Stimulated activated effector memory CD8-positive, alpha-beta T cell treated with anti-CD3 and anti-CD28 coated beads, Interleukin-12 subunit alpha, Interleukin-12 subunit beta, amount 100 ng/mL, for 72 hours (primary cell): ENCODE results near the gene CORO2B.
"Not testable (repeated sequence)": the region's sequence is repeated elsewhere in the genome, so short reads cannot be mapped to it uniquely, and the experiment has no call there.

Experiments
- ATAC-seq: fragments of 150-1000 bp; cut with Tn5 transposase; 2 replicates; pipeline ENCODE4 v1.10.0; 2021
- DNase-seq, 2 donors: peaks; one replicate each; pipeline ENCODE4 v3.0.0; 2021 to 2022; ENCODE audit warnings: low spot score in 2 of 2
- H3K27ac Mint-ChIP-seq: one replicate; pipeline ENCODE4 v1.8.0; 2022; ENCODE audit warnings: mild to moderate bottlenecking, mixed read lengths
- H3K36me3 Mint-ChIP-seq: one replicate; pipeline ENCODE4 v1.8.0; 2022; ENCODE audit warnings: mild to moderate bottlenecking, mixed read lengths
- H3K4me1 Mint-ChIP-seq: one replicate; pipeline ENCODE4 v1.8.0; 2022; ENCODE audit warnings: mixed read lengths
- H3K4me3 Mint-ChIP-seq: one replicate; pipeline ENCODE4 v1.8.0; 2022; ENCODE audit warnings: mild to moderate bottlenecking, mixed read lengths
- H3K9me3 Mint-ChIP-seq: one replicate; pipeline ENCODE4 v1.8.0; 2022; ENCODE audit warnings: mixed read lengths

Gene CORO2B

DNA sequence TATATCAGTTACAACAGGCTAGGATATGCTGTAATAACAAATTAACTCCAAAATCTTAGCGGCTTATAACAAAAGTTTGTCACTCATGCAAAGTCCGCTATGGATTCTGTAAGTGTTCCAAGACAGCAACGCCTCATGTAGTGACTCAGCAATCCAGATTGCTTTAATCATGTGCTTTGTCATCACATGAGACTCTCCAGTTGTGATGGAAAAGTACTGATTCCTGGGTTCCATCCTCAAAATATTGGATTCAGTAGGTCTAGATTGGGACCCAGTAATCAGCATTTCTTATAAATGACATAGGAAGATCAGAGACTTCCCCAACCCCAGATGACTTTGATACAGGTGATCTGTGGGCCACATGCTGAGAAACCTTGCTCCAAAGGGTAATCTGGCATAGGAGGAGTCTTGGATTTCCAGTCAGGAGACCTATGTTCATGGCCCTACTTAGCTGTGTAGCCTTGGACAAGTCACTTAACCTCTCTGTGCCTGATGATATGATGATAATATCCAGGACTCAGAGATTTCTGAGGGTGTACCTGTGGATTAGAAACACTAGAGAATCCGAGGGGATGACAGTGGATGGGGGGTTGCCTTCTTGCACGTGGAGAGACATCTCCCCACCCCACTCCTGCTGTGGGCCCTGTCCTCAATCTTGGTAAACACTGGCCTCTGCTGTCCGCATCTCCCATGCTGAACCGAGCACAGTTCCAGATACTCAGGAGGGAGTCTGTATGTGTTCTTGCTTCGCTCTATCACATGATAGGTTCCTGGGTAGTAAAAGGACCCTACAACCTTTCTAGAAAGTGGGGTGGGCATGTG lies 65.5 kb downstream of the CORO2B start:
- Mint-ChIP-seq H3K36me3 (no peaks in the 10 kb centered on the region), H3K4me3 (no peak overlapping the region), H3K27ac (no peak overlapping the region), H3K9me3 (no peaks in the 10 kb centered on the region), H3K4me1 (no peaks in the 10 kb centered on the region)
- ATAC-seq: no peak
- DNase-seq: no peak

DNA sequence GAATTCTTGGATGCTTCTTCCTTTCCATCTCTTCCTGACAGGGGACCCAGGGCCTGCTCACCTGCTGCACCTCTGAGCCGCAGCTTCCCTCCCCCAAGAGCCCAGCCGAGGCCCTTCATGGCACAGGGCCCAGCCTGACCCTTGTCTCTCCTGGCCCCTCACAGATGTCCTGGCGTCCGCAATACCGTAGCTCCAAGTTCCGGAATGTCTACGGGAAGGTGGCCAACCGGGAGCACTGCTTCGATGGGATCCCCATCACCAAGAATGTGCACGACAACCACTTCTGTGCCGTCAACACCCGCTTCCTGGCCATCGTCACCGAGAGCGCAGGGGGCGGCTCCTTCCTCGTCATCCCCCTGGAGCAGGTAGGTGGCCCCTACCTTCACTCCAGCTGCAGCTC lies 66.2 kb downstream of the CORO2B start:
- no peak overlapping the region for H3K27ac Mint-ChIP-seq
- ATAC-seq (no peak), DNase-seq (no peak)
- H3K9me3 Mint-ChIP-seq: no peaks in the 10 kb centered on the region
- H3K4me3 Mint-ChIP-seq: no peak overlapping the region
- no peaks in the 10 kb centered on the region for H3K4me1 Mint-ChIP-seq
- no peaks in the 10 kb centered on the region for H3K36me3 Mint-ChIP-seq

DNA sequence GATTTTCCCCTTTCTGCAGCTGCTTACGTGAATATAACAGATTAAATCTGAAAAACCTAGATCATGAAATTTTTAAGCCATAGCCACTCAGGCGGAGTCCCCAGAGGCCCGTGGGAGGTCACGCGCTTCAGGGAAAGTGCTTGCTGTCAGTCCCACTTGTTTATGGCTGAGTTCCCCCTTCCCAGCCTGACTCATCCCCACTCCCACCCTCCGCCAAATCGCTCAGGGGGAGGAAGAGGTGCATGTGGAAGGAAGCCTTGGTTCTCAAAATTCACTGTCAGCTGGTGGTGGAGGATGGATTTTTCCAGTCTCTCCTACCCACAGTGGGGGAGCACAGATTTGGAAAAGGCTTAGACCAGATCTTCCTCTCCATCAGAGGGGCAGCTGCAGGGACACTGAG lies 67.4 kb downstream of the CORO2B start:
- Mint-ChIP-seq H3K9me3 (no peaks in the 10 kb centered on the region), H3K4me3 (no peak overlapping the region), H3K36me3 (no peaks in the 10 kb centered on the region), H3K4me1 (no peaks in the 10 kb centered on the region), H3K27ac (no peak overlapping the region)
- DNase-seq (no peak), ATAC-seq (no peak)

DNA sequence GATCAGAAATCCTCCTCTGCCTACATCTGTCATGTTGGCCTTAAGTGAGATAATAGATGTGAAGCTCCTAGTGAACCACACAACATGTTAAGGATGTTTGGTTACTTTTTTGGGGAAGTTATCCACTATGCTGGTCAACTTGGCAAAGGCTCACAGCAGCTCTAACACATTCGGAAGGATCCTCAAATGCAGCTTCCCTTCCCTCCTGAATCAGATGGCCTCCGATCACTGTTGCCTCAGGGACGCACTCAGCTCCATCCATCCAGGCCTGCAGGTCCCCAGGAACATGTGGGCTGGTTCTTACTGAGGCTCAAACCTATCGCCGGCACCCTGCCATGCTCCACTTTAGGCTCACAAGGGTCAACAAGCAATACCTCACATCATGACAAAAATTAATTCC lies 67.9 kb downstream of the CORO2B start:
- Mint-ChIP-seq H3K36me3 (no peaks in the 10 kb centered on the region), H3K27ac (no peak overlapping the region), H3K4me1 (no peaks in the 10 kb centered on the region), H3K9me3 (no peaks in the 10 kb centered on the region), H3K4me3 (no peak overlapping the region)
- no peak for DNase-seq
- no peak for ATAC-seq

DNA sequence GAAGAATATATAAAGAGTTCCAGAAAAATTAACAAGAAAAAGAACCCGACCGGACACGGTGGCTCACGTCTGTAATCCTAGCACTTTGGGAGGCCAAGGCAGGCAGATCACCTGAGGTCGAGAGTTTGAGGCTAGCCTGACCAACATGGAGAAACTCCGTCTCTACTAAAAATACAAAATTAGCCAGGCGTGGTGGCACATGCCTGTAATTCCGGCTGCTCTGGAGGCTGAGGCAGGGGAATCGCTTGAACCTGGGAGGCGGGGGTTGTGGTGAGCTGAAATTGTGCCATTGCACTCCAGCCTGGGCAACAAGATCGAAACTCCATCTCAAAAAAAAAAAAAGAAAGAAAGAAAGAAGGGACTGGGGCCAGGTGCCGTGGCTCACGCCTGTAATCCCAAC lies 68.6 kb downstream of the CORO2B start:
- not testable (repeated sequence) for H3K27ac Mint-ChIP-seq, H3K4me1 Mint-ChIP-seq, H3K9me3 Mint-ChIP-seq, H3K36me3 Mint-ChIP-seq, DNase-seq, H3K4me3 Mint-ChIP-seq, ATAC-seq

DNA sequence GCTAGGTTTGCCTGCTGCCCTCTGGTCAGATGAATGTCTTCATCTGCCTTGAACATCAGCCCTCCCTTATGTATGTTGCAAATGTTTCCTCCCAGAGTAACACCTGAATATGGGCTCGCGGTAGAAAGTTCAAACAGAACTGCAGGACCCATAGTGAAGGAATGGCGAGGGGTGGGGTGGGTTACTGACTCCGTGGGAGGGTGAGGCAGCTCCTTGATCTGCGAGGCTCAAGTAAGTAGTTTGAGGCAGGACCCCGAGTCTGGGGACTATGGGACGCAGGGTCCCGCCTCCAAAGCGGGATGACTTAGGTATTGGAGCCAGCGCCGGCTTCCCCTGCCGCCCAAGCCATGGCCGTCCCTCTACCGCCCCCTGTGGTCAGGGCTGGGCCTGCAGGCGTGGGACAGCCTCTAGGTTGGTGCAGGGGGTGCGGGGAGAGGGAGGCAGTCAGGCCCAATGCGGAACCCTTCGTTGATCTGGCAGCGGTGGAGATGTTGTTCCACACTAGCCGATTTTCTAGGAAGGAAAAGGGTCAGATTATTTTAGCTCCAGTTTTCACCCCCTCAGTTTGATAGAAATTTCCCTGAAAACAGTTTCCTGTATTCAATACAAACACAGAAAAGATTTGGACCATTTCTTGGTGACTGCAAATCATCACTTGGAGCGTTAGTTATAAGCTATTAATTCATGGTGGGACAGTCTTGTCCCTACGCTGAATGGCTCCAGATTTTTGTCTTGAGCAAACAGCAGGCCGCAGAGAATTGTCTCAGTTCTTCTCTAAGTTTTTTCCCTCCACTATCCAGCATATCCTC lies 72.3 kb downstream of the CORO2B start:
- H3K27ac Mint-ChIP-seq: no peak overlapping the region
- H3K9me3 Mint-ChIP-seq: no peaks in the 10 kb centered on the region
- peak; percentile 62 to 76 for DNase-seq
- no peaks in the 10 kb centered on the region for H3K4me1 Mint-ChIP-seq
- no peaks in the 10 kb centered on the region for H3K36me3 Mint-ChIP-seq
- ATAC-seq: peak; percentile 51
- H3K4me3 Mint-ChIP-seq: no peak overlapping the region

DNA sequence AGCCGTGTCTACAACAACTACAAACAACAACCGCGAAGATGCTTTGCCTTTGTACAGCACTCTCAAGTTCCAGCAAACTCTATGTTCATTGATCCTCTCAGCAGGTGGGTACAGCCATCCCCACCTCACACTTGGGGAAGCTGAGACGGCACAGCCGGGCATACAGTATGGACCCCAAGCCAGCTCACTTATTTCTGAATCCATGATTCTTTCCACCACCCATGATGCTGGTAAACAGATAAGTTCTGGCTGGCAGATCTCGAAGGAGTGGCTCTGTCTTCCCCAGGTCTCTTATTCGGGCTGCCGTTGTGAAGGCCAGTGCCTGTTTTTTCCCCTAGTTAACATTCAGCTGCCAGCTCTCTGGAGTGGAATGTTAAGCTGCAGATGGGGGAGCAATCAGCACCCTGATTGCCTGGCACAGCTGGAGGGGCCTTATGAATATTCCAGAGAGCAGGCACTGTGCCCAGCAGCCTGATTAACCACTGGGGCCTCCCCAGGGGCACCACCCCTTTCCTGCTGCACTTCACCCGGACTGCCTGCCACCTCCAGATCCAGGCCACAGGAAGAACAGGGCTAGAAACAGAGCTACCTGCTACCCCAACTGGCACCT lies 73.2 kb downstream of the CORO2B start:
- no peak for ATAC-seq

DNA sequence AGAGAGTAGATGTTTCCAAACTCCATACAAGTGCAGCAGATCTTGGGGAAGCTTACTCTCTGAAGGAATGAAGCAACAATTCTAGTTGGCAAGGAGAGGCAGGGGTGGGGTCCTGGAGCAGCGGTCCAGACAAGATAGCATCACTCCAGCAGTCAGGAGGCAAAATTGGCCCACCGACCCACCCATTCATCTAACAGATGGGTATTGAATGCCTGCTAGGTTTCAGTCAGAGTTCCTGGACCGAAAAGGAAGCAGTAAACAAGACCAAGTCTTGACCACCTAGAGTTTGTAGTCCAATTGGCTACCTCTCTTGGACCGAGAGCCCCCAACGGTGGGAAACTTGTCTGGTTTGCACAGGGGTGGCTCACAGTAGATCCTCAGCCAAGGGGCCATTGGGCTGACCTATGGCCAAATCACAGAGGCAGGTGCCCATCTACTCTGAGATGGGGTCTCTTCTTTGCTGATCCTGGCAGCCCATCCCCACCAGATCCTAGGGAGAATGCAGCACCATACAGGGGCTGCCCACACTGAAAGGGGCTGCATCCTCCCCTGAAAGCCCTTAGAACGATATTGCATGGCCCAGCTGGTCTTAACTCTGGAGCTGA lies 74.3 kb downstream of the CORO2B start:
- DNase-seq: no peak
- Mint-ChIP-seq H3K27ac (no peak overlapping the region), H3K4me1 (no peaks in the 10 kb centered on the region), H3K36me3 (no peaks in the 10 kb centered on the region), H3K4me3 (no peak overlapping the region), H3K9me3 (no peaks in the 10 kb centered on the region)
- no peak for ATAC-seq

More for the DNA sequence above, 73.2 kb downstream of the CORO2B start:
- no peak for DNase-seq
- H3K4me1 Mint-ChIP-seq: no peaks in the 10 kb centered on the region
- no peaks in the 10 kb centered on the region for H3K36me3 Mint-ChIP-seq
- no peaks in the 10 kb centered on the region for H3K9me3 Mint-ChIP-seq
- no peak overlapping the region for H3K27ac Mint-ChIP-seq
- no peak overlapping the region for H3K4me3 Mint-ChIP-seq

DNA sequence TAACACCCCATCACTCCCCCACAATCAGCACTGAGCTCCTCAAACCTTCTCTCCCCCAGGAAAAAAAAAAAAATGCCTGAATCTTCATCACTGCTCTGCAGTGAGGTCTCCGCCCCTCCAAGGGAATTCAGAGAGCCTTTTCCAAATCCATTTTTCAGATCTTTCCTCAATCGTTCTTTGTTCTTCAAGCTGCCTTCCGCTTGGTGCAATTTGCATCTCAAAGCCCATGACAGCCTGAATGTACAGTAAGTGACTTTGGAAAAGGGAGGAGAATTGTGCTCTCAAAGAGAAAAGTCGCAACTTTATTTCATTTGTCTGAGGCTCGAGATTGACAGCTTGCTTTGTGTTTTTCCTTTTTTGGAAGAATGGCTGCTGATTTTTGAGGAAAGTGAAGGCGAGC lies 75.0 kb downstream of the CORO2B start:
- H3K4me3 Mint-ChIP-seq: no peak overlapping the region
- H3K36me3 Mint-ChIP-seq: no peaks in the 10 kb centered on the region
- DNase-seq (no peak), ATAC-seq (no peak)
- H3K4me1 Mint-ChIP-seq: no peaks in the 10 kb centered on the region
- no peak overlapping the region for H3K27ac Mint-ChIP-seq
- no peaks in the 10 kb centered on the region for H3K9me3 Mint-ChIP-seq

DNA sequence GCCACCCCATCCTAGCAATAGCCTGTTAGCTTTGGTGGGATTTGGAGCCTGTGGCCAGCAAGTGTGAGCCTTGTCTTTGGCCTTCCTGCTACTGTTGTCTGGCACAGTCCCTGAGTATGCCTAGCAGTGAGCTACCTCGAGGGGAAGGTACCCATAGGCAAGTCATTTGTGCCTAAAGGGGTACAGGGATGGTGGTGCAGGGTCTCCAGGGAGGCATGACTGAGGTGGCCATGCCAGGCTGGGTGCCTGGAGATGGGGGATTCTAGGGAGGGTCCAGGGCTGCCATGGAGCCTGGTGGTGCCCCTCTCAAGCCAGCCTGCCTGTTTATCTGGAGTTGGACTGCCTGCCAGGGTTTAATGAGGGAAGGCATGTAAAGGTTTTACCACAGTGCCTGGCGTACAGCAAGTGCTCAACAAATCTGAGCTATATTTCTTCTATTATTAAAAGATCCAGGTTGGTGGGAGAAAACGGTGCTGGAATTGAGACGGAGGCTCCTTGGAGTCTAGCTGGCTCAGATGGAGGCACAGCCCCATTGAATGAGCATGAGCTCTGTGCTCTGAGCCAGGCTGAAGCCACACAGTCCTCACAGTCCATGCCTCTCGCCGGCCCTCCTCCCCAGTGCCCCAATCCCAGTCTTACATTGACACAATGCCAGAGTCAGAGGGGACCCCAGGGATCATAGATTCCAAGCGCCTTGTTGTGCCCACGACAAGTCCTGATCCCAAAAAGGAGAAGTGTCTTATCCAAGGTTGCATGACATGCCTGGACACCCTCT lies 76.2 kb downstream of the CORO2B start:
- H3K36me3 Mint-ChIP-seq: no peaks in the 10 kb centered on the region
- H3K9me3 Mint-ChIP-seq: no peaks in the 10 kb centered on the region
- no peak overlapping the region for H3K4me3 Mint-ChIP-seq
- H3K27ac Mint-ChIP-seq: no peak overlapping the region
- DNase-seq (no peak), ATAC-seq (peak; percentile 14)
- no peaks in the 10 kb centered on the region for H3K4me1 Mint-ChIP-seq

DNA sequence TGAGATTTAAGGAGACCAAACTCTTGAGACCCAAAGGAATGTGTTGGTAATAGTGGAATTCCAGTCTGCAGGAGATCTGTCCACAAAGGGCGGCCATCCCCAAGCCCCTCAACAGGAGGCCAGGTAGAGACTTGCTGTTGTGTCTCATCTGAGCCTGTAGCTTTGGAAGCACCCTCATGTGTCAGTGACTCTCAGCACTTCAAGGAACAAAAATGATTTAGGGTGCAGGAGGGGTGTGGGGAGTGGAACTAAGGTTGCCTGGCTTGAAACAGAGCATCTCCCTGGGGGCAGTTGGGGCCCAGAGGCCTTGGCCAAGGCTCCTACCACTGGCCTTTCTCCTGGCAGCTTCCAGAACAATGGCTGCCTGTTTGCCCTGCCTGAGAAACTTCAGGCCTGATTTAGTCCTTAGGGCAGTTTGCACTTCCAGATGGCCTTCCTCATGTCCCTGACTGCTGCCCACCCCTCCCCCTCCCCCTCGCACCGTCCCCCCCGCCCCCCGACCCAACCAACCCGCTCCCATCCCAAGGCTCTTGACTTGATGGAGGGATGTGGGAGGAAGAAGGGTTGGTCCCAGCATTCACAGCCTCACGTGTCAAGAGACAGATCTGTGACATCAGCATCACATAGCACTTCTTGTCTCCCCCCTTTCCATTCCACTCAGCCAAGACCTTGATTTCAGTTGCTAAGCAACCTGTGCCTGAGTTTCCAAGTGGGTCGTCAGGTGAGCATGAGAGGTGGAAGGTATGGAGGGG lies 77.1 kb downstream of the CORO2B start:
- Mint-ChIP-seq H3K9me3 (no peaks in the 10 kb centered on the region), H3K36me3 (no peaks in the 10 kb centered on the region), H3K4me1 (no peaks in the 10 kb centered on the region), H3K4me3 (no peak overlapping the region), H3K27ac (no peak overlapping the region)
- no peak for ATAC-seq
- DNase-seq: no peak

DNA sequence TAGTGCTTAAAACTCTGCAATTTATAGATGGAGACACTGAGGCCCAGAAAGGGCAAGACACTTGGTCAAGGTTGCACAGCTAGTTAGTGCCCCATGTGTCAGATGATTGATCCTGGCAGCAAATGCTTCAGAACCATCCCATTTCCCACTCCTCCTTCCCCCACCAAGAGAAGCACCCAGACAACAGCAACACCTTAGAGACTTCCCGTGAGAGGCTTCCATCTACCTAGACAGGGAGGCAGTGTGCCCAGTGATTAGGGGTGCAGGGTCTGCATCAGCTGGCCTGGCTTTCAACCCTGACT lies 77.6 kb downstream of the CORO2B start:
- no peaks in the 10 kb centered on the region for H3K36me3 Mint-ChIP-seq
- H3K4me3 Mint-ChIP-seq: no peak overlapping the region
- H3K9me3 Mint-ChIP-seq: no peaks in the 10 kb centered on the region
- ATAC-seq (no peak), DNase-seq (no peak)
- no peak overlapping the region for H3K27ac Mint-ChIP-seq
- H3K4me1 Mint-ChIP-seq: no peaks in the 10 kb centered on the region

DNA sequence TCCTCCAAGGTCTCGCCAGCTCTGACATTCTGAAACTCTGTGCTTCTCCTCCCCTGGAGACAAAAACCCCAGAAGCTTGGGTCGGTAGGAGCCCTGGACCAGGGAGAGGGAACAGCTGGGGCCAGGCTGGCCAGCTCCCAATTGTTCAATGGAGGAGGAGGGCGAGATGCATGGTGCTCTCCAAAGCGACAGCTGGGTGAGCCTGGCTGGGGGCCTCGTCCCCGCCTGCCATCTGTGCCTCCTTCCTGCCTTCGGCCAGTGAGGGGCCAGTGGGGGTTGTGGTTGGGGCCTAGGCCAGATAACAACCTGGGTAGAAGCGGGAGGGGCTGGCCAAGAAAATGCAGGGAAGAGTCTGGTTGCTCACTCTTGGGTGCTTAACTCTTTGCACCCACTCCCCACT lies 79.4 kb downstream of the CORO2B start:
- H3K27ac Mint-ChIP-seq: no peak overlapping the region
- H3K36me3 Mint-ChIP-seq: no peaks in the 10 kb centered on the region
- no peaks in the 10 kb centered on the region for H3K9me3 Mint-ChIP-seq
- DNase-seq: no peak
- ATAC-seq: peak; percentile 11
- no peak overlapping the region for H3K4me3 Mint-ChIP-seq
- no peaks in the 10 kb centered on the region for H3K4me1 Mint-ChIP-seq

DNA sequence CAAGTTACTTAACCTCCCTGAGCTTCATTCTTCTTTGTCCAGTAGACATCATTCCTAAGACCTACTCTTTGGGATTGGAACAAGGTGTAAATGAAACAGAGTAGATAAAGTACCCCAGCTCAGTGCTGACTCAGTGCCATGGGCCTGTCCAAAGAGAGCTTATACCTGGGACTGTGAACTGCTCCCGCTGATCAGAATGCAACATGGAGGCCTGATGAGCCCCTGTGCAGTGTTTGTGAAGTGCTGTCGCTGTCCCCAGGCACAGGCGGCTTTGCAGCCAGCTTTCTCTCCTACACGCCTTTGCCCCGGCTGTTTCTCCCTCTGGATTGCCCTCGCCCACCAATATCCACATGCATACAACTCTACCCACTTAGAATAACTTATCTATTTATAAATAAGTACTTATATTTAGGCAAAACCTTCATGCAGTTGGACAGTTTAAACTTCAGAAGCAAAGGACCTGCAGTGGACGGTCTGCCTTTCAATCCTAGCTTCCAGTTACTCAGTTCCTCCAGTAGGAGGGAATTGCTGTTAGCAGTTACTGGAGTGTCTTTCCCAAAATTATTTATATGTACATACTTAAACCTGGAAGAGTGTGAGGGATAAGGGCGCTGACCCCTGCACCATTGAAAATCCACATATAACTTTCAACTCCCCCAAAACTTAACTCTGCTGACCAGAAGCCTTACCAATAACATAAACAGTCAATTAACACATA lies 80.0 kb downstream of the CORO2B start:
- Mint-ChIP-seq H3K4me3 (no peak overlapping the region), H3K9me3 (no peaks in the 10 kb centered on the region), H3K36me3 (no peaks in the 10 kb centered on the region), H3K4me1 (no peaks in the 10 kb centered on the region), H3K27ac (no peak overlapping the region)
- no peak for ATAC-seq
- no peak for DNase-seq
